CD4-positive, alpha-beta T cell (primary cell): ENCODE results near the gene PCTP. TPM values are rescaled to one million over a fixed set of nuclear protein-coding genes. Genes with fewer than 3 reads are reported as not detected.

Experiments used
- ATAC-seq: fragments of 200-7000 bp; cut with Tn5 transposase; one replicate; pipeline ENCODE4 v1.10.0; 2022; ENCODE audit warnings: mild to moderate bottlenecking; ENCODE audit not compliant: poor library complexity
- CTCF ChIA-PET: fragments of 350-600 bp; sonication (Branson Sonifier 250); formaldehyde crosslinking; loops from one replicate; lab custom pipeline; 2021; ENCODE audit warnings: antibody characterized with exemption, inconsistent platforms; lab: Charles Lee
- POLR2A ChIA-PET: fragments of 350-600 bp; sonication (Branson Sonifier 250); formaldehyde crosslinking; loops from one replicate; lab custom pipeline; 2021; ENCODE audit warnings: antibody characterized with exemption, inconsistent platforms; lab: Charles Lee
- DNase-seq, 14 experiments: peaks; one replicate each; pipeline ENCODE4 v3.0.0-alpha.2; 2013 to 2020; ENCODE audit warnings: mixed read lengths in 2 of 14
- H3K27ac ChIP-seq, 2 donors: one replicate each; pipeline versions ENCODE4 v1.5.1 to v1.7.0; 2013; ENCODE audit warnings: low read length in 2 of 2, low read depth in 1 of 2, mild to moderate bottlenecking in 1 of 2
- H3K27me3 ChIP-seq, 2 experiments: 1 replicate in 1 of 2; 2 replicates in 1 of 2; pipeline versions ENCODE4 v1.6.1 to v1.7.0; 2013; ENCODE audit warnings: low read length in 2 of 2, control low read depth in 1 of 2, mild to moderate bottlenecking in 1 of 2, moderate library complexity in 1 of 2; ENCODE audit not compliant: insufficient read depth in 2 of 2, control insufficient read depth in 1 of 2
- H3K36me3 ChIP-seq: one replicate; pipeline ENCODE4 v1.6.1; 2013; ENCODE audit warnings: low read length, control low read depth; ENCODE audit not compliant: insufficient read depth
- H3K4me1 ChIP-seq: one replicate; pipeline ENCODE4 v1.6.1; 2013; ENCODE audit warnings: low read length, control low read depth; ENCODE audit not compliant: insufficient read depth
- H3K4me3 ChIP-seq: one replicate; pipeline ENCODE4 v1.5.1; 2013; ENCODE audit warnings: mild to moderate bottlenecking, low read length, moderate library complexity
- H3K9me3 ChIP-seq, 2 experiments: 1 replicate in 1 of 2; 2 replicates in 1 of 2; pipeline versions ENCODE4 v1.6.1 to v1.7.0; 2013; ENCODE audit warnings: low read length in 2 of 2, mild to moderate bottlenecking in 2 of 2, control low read depth in 1 of 2, moderate library complexity in 1 of 2; ENCODE audit not compliant: control insufficient read depth in 1 of 2, insufficient read depth in 1 of 2
- H3K27ac Mint-ChIP-seq: one replicate; pipeline ENCODE4 v1.8.0; 2020; ENCODE audit warnings: mixed read lengths
- H3K27me3 Mint-ChIP-seq: one replicate; pipeline ENCODE4 v1.8.0; 2021; ENCODE audit warnings: mixed read lengths
- H3K36me3 Mint-ChIP-seq: one replicate; pipeline ENCODE4 v1.8.0; 2021; ENCODE audit warnings: low read depth, mixed read lengths
- H3K4me1 Mint-ChIP-seq: one replicate; pipeline ENCODE4 v1.8.0; 2021; ENCODE audit warnings: low read depth, mixed read lengths
- H3K4me3 Mint-ChIP-seq: one replicate; pipeline ENCODE4 v1.8.0; 2020; ENCODE audit warnings: mild to moderate bottlenecking, mixed read lengths
- H3K9me3 Mint-ChIP-seq: one replicate; pipeline ENCODE4 v1.8.0; 2020; ENCODE audit warnings: mixed read lengths
- CTCF ChIP-seq: fragments of 200-600 bp; IDR thresholded peaks from one replicate; pipeline ENCODE4 v1.8.0; 2022; ENCODE audit warnings: antibody characterized with exemption, mild to moderate bottlenecking
- intact Hi-C, 2 experiments: fragments of 100-400 bp; cut with DNase I in 1 of 2; cut with micrococcal nuclease in 1 of 2; formaldehyde crosslinking; loops; one replicate each; pipeline versions ENCODE4 v1.15.1 to v1.9.0; 2023 to 2025; cut with DNase I, micrococcal nuclease
- total RNA-seq, 174 experiments: library from RNA in 2 of 174; stranded (reverse) in 2 of 174; gene quantifications; one replicate each; pipeline ENCODE4 v1.2.3 and lab custom pipeline; 2021 to 2026

Gene PCTP
- total RNA-seq, 2 experiments from 2014 or later, result 1.1 to 1.2 TPM

GRCh38 chr17:55745258-55745657 is 5.6 kb upstream of the PCTP start:
- ATAC-seq (no peak), DNase-seq (no peak)
- intact Hi-C loops, result no loop called here
- Histone ChIP-seq H3K27ac (no peak overlapping the region), H3K4me1 (no peaks in the 10 kb centered on the region), H3K9me3 (no peaks in the 10 kb centered on the region), H3K27me3 (peaks cover 3 to 28% of the 10 kb centered on the region in 2 experiments), H3K36me3 (no peaks in the 10 kb centered on the region), H3K4me3 (no peak overlapping the region)
- CTCF ChIA-PET, result interaction anchor here (1.6 kb wide), 1 partner anchor 27 kb away, joined by 4 read pairs; no protein-coding TSS in a partner anchor
- H3K4me1 Mint-ChIP-seq, result no peaks in the 10 kb centered on the region
- H3K36me3 Mint-ChIP-seq, result no peaks in the 10 kb centered on the region
- peaks cover 44% of the 10 kb centered on the region for H3K27me3 Mint-ChIP-seq
- TF ChIP-seq CTCF, result no peak
- no peak overlapping the region for H3K4me3 Mint-ChIP-seq
- POLR2A ChIA-PET, result no interaction called here
- no peak overlapping the region for H3K27ac Mint-ChIP-seq
- no peaks in the 10 kb centered on the region for H3K9me3 Mint-ChIP-seq

GRCh38 chr17:55746466-55746865 is 4.4 kb upstream of the PCTP start:
- Histone ChIP-seq H3K27me3 (peaks cover 3 to 28% of the 10 kb centered on the region in 2 experiments), H3K4me1 (peaks cover 7% of the 10 kb centered on the region), H3K27ac (no peak overlapping the region), H3K9me3 (no peaks in the 10 kb centered on the region), H3K36me3 (no peaks in the 10 kb centered on the region), H3K4me3 (no peak overlapping the region)
- CTCF ChIA-PET, result no interaction called here
- no peak for TF ChIP-seq CTCF
- no peak overlapping the region for H3K27ac Mint-ChIP-seq
- peaks cover 9% of the 10 kb centered on the region for H3K4me1 Mint-ChIP-seq
- POLR2A ChIA-PET, result interaction anchor here (0.6 kb wide), 1 partner anchor 214 kb away, joined by 3 read pairs; no protein-coding TSS in a partner anchor
- DNase-seq (no peak), ATAC-seq (no peak)
- H3K9me3 Mint-ChIP-seq, result no peaks in the 10 kb centered on the region
- no peak overlapping the region for H3K4me3 Mint-ChIP-seq
- peaks cover 44% of the 10 kb centered on the region for H3K27me3 Mint-ChIP-seq
- H3K36me3 Mint-ChIP-seq, result no peaks in the 10 kb centered on the region
- intact Hi-C loops, result no loop called here

- H3K27ac Mint-ChIP-seq, result no peak overlapping the region
- ChIA-PET POLR2A (no interaction called here), CTCF (no interaction called here)
Measured at GRCh38 chr17:55747209-55747608, 3.6 kb upstream of the PCTP start.

More at GRCh38 chr17:55747209-55747608, 3.6 kb upstream of the PCTP start:
- Mint-ChIP-seq H3K36me3 (no peaks in the 10 kb centered on the region), H3K4me1 (peaks cover 17% of the 10 kb centered on the region), H3K27me3 (peaks cover 39% of the 10 kb centered on the region), H3K9me3 (no peaks in the 10 kb centered on the region), H3K4me3 (no peak overlapping the region)
- ATAC-seq (no peak), DNase-seq (no peak)
- Histone ChIP-seq H3K9me3 (no peaks in the 10 kb centered on the region), H3K27ac (no peak overlapping the region), H3K27me3 (peaks cover 3 to 28% of the 10 kb centered on the region in 2 experiments), H3K4me1 (peaks cover 11% of the 10 kb centered on the region), H3K4me3 (no peak overlapping the region), H3K36me3 (no peaks in the 10 kb centered on the region)
- intact Hi-C loops, result no loop called here
- TF ChIP-seq CTCF, result no peak
